ENCODE measurements around the gene LRRN4CL.
"Not testable (repeated sequence)": the region's sequence is repeated elsewhere in the genome, so short reads cannot be mapped to it uniquely, and the experiment has no call there.

Gene LRRN4CL

DNA sequence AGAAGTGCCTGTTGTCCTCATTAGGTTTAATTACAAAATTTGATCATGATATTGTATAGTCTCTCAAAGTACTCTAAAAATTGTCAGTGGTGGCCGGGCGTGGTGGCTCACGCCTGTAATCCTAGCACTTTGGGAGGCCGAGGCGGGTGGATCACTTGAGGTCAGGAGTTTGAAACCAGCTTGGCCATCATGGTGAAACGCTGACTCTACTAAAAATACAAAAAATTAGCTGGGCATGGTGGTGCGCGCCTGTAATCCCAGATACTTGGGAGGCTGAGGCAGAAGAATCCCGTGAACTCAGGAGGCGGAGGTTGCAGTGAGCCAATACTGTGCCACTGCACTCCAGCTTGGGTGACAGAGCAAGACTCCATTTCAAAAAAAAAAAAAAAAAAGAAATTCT is 13.9 kb downstream of the LRRN4CL start:
- not testable (repeated sequence) for DNase-seq

DNA sequence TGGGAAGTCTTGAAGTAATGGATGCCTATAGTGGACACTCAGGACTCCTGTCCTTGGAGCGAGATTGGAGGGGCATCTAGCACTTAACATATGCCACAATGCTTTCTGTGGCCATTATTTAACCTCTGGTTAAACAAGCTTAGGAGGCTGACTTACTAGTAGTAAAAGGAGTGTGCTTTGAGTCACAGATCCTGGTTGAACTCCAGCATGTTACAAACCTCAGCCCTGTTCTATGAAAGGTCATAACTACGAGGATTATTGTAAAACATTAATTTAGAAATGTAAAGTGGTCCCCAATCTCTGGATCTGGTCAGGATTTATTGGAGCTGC is 16.2 kb downstream of the LRRN4CL start:
- no peak for DNase-seq

DNA sequence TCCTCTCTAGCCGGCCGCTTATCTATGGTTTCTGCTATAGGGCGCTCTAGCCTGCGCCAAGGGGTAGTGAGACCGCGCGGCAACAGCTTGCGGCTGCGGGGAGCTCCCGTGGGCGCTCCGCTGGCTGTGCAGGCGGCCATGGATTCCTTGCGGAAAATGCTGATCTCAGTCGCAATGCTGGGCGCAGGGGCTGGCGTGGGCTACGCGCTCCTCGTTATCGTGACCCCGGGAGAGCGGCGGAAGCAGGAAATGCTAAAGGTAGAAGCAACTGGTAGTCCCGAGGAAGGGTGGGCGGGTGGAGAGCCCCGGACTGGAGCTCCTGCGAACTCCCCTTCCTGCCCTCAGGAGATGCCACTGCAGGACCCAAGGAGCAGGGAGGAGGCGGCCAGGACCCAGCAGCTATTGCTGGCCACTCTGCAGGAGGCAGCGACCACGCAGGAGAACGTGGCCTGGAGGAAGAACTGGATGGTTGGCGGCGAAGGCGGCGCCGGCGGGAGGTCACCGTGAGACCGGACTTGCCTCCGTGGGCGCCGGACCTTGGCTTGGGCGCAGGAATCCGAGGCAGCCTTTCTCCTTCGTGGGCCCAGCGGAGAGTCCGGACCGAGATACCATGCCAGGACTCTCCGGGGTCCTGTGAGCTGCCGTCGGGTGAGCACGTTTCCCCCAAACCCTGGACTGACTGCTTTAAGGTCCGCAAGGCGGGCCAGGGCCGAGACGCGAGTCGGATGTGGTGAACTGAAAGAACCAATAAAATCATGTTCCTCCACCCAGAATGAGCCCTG is 17.5 kb downstream of the LRRN4CL start, which contains the start of the genes LBHD1 and UQCC3:
Gene LBHD1 (minus strand): TSS at position 660 of the 782 bp plus-strand sequence. CDS start 2,236 bp downstream, outside the sequence.
Gene UQCC3 (plus strand): TSS at position 66 of the 782 bp plus-strand sequence. CDS start 73 bp downstream, at position 139.
- DNase-seq, result peak; percentile 92

DNA sequence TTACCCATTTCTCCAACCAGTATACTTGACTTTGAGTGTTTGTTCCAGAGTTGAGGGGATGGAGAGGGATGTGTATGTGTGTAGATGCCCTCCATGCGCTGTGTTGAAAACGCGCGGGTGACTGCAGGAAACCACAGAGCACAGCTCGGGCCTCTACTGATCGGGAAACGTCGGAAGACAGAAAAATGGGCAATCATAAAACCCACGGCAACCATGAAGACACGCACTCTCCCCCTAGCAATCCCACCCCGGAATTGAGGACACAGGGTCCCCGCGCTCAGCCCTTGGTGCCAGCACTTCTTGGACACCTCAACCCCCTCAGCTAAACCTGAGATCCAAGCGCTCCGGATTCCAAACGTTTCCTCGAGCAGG is 18.1 kb downstream of the LRRN4CL start:
- no peak for DNase-seq

DNA sequence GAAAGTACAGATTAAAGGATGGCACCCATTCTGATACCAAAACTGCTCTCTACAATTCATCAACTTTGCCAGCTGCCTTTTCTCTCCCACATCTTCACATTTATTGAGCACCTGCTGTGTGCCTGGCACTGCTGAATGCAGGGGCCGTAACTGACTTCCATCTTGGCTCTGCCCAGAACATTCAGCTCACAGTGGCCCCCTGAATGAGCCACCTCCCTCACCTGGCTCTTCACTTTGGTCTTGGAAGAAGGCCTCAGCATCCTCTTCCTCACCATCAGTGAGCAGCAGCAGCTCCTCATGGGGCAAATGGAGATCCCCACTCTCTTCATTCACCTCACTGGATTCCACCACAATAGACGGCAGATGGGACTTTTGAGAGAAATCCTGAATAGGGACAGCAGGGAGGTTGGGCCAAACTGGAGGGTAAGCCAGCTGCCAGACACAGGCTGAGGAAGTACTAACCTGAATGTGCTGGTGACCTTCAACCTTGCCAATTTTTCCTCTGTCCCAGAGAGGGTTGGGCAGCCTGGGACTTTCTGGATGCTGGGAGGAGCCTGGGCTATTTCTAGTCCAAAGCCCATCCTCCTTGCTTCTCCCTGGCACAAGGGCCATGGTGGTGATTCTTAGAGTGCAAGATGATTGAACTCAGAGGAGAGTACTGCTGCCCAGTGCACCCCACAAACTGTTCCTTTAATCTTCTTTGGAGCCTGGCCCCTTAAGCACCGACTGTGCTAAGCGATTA is 19.7 kb downstream of the LRRN4CL start:
- peak; percentile 31 for DNase-seq

DNA sequence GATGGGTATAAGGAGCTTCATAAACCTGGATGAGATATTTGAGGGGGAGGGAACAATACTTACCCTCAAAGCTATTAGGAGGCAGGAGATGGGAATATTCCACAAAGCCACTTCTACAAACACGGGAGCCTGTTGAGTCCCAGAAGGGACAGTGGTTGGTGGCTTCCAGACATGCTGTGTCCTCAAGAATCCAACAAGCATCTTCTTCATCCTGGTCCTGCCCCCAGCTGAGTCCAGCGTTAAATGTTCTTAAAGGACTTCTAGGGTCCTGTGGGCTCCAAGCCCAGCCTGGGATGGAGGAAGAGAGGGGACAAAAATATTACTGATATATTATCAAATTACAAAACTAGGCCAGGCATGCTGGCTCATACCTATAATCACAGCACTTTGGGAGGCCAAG is 21.9 kb downstream of the LRRN4CL start:
- no peak for DNase-seq

DNA sequence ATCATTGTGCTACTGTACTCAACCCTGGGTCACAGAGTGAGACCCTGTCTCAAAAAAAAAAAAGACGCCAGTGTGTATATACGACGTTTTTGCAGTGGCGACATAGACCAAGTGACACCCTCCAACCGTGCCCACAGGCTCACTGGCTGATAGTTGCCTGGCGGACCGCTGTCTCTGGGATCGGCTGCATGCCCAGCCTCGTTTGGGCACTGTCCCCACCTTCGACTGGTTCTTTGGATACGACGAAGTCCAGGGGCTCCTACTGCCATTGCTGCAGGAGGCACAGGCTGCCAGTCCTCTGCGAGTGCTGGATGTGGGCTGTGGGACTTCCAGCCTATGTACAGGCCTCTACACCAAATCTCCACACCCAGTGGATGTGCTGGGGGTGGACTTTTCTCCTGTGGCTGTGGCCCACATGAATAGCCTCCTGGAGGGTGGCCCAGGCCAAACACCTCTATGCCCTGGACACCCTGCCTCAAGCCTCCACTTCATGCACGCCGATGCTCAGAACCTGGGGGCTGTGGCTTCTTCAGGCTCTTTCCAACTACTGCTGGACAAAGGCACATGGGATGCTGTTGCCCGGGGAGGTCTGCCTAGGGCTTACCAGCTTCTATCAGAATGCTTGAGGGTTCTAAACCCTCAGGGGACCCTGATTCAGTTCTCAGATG is 22.9 kb downstream of the LRRN4CL start:
- peak; percentile 54 for DNase-seq

DNA sequence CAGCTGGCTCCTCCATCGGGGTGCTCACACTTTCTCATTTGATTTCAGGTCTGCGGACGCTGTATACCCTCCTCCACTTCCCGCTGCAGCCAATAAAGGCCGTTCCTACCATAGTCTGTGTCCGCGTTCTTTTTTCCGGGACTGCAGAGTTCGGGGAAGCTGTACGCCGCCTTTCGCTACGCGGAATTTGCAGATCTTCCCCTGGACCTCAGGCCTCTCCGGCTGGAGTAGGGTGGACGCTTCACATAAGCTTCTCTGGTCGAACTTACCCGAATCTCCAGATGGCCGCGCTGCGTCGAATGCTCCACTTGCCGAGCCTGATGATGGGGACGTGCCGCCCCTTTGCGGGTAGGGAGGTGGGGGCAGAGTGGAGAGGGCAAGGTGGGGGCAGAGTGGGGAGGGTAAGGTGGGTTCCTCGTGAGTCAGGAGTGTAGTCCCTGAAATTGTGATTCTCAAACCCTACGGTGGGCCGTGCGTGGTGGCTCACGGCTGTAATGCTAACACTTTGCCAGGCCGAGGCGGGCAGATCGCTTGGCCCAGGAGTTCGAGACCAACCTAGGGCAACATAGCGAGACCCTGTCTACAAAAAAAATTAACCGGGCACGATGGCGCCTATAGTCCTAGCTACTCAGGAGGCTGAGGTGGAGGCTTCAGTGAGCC is 23.6 kb downstream of the LRRN4CL start:
- DNase-seq, result peak; percentile 82

DNA sequence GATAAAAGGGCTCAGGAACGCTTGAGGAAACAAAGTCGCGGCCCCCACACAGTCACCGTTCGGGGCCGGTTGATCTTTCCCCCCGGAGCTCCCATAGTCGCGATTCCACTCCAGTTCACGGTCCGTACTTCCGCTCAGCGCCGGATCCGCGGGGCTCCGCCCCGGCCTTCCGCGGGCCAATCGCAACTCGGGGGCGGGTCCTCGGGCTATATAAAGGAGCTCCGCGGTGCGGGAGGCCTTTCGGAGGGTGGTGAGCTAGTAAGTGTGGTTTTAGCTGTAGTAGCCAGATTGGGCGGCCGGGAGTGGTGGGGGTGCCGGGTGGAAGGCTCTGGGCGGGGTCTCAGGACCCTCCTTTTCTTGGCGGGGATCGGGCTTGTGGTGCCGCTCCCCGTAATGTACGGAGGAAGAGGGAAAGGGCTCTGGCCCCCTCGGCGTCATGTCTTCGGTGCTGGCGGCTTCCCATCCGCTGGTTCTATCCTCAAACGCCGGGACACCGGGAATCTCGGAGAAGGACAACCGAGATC is 24.2 kb downstream of the LRRN4CL start, which contains the start of the genes C11orf98 and CSKMT:
Gene C11orf98 (minus strand): TSS at position 136 of the 524 bp plus-strand sequence. CDS start 41 bp downstream, at position 95.
Gene CSKMT (plus strand): TSS at position 238 of the 524 bp plus-strand sequence. CDS start 568 bp downstream, outside the sequence.
- DNase-seq, result peak; percentile 97

DNA sequence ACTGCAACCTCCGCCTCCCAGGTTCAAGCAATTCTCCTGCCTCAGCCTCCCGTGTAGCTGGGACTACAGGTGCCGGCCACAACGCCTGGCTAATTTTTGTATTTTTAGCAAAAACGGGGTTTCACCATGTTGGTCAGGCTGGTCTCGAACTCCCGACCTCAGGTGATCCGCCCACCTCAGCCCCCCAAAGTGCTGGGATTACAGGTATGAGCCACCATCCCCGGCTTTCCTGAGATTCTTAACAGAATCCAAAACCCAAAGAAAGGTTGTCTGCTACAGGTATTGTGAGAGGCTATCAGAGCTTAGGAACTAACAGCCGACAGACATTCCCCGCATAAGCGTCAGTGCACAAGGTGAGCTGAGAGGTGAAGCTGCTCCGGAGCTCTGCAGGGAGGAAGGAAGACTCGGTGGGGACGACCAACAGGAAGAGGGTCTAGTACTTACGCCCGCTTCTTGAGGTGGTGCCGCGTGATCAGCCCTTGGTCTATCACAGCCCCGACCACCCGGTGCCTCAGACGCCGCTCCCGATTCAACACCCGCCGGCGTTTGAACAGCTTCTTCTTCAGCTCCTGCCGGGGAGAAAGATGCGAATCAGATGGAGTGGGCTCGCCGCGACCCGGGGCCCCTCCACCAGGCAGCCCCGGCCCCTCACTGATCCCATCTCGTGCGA is 24.8 kb downstream of the LRRN4CL start:
- DNase-seq, result peak; percentile 82

DNA sequence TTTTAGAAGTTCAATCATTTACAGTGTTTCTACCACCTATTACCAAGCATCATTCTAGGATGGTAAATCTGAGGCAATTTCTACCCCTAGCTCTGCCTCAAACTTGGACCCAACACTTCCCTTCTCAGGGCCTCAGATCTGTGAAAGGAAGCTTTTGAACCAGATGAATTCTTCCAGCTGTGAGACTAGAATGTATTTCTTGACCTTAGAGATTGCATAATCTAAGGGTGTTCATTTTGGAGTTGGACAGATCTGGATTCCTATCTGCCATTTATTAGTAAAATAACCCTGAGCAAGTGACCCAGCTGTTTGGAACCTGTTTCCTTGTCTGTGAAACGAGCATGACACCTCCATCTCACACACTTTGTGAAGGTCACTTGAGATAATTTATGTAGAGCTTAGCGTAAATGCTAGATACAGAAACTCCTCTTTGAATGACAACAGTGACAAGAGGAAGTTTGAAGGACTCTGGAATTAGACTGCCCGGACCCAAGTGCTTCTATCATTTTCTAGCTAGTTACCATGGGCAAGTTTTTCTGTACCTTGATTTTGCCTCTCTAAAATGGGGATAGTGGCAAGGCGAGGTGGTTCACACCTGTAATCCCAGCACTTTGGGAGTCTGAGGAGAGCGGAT is 32.4 kb downstream of the LRRN4CL start:
- DNase-seq, result peak; percentile 18

DNA sequence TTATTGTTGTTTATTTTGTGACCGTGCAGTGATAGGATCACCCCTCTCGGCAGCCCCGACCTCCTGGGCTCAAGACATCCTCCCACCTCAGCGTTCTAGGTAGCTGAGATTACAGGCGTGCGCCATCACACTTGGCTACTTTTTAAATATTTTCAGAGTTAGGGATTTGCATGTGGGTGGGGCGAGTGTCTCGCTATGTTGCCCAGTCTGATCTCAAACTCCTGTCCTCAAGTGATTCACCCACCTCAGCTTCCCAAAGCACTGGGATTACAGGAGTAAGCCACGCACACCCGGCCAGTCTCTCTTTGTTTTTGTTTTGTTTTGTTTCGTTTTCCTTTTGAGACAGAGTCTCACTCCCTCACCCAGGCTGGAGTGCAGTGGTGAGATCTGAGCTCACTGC is 35.0 kb downstream of the LRRN4CL start:
- DNase-seq, result no peak

DNA sequence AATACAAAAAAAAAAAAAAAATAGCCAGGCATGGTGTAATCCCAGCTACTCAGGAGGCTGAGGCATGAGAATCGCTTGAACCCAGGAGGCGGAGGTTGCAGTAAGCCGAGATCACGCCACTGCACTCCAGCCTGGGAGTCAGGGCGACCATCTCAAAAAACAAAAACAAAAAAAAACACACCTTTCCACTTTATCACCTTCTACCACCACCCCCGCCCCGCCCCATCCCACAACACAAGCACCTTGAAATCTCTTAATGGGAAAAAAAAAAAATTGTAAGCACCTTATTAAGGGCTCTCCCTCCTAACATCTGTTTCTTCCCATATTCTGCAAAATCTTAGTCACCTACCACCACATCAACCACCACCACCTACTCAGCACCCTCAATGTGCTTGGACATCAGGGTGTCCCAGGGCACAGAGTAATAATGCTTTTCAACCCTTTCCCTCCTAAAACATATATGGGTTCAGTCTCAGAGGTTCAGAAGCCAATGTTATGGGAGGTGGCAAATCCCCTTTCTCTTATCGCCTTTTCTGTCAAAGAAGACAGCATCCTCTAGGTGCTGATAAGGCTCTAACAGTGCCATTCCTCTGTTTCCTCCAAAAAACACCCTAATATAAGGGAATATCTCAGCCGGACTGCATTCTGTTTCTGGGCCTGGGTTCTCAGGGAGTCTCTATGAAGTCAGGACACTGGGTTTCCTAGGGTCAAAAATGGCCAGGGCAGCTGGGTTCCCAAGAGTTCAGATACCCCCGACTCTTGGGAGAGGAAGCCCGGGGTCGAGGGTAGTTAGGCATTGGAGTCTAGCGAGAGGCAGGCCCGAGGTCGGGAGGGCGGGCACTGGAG is 36.9 kb downstream of the LRRN4CL start:
- DNase-seq, result peak; percentile 56

DNA sequence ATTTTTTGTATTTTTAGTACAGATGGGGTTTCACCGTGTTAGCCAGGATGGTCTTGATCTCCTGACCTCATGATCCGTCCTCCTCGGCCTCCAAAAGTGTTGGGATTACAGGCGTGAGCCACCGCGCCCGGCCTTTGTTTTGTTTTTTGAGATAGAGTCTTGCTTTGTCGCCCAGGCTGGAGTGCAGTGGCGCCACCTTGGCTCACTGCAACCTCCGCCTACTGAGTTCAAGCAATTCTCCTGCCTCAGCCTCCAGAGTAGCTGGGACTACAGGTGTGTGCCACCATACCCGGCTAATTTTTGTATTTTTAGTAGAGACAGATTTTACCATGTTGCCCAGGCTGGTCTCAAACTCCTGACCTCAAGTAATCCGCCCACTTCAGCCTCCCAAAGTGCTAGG is 39.0 kb downstream of the LRRN4CL start:
- DNase-seq, result not testable (repeated sequence)

DNA sequence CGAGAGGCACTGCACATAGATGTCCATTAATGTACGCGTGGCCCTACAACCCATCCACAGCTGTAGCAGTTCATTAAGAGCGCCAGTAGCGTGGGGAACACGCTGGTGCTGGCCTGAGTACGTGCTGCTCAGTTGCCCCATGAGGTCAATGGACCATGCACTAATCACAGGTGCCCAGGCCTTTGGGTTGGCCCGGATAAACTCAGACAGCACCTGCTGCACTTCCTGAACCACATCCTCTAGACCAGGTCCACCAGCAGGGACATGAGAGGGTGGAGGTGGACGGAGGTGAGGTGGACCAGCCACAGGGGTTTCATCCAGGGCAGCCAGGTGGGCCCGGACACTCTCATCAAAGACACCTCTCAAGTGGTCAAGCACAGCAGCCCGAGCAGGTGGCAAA is 39.8 kb downstream of the LRRN4CL start:
- no peak for DNase-seq

DNA sequence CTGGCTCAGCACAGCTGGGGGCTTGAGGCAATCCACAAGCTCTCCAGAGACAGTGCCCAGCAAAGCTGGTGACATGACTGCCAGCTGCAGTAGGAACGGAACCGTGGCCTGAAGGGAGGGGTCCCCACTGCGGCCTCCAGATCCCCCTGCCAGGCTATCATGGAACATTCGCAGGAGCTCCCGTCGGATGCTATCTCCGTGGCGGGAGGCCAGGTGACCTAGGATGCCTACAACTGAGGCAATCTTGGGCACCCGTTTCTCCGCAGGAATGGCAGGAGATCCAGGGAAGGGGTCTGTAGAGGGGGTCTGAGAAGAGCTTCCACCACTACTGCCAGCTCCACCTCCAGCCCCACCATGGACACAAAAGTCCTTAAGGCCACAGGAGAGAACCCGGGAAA is 40.4 kb downstream of the LRRN4CL start:
- DNase-seq, result no peak

DNA sequence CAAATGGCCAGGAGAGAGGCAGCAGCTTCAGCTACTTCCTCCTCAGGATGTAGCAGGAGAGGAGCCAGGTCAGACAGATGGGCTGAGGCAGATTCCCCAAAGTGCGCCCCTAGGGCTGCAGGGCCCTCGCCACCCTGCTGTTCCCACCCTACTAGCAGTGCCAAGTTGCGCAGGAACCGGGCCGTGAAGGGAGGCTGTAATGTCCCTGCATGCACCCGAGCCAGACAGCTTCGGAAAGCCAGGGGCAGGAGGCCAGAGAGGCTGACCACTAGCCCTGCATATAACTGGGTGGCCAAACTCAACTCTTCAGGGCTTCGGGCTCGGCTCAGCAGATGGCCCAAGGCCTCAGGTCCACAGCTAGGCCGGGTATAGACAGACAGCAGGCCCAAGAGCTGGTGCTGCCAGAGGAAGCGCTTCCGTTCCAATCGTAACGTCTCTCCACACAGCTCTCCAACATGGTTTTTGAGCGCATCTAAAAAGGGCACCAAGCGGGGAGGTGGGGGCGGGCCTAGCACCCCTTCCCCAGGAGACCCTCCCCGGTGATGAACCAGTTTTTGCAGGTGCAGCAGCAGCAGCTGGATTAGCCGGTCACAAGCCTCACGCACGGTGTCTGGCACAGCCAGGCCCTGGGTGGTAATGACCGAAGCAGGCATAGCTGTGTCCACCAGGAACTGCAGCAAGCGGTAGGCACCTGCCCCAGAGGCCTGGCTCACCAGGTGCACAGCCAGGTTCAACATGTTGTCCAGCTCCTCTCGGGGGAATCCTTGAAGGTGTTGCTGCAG is 41.0 kb downstream of the LRRN4CL start:
- no peak for DNase-seq

DNA sequence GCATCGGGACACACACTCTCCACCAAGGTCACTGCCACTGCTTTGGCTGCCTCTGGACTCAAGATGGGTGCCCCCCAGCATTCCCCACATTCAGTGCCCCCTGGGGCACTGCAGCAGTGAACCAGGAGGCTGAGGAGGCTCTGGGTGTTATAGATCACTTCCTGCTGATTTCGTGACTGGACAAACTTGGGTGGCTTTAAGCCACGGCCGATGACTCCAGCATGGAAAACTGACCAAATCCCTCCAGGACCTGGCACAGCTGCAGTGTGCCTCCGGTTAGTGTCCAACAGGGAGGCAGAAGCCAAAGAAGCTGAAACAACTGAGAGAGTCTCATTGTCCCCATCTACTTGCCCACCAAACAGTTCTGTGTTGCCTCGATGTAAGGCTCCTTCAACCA is 41.7 kb downstream of the LRRN4CL start:
- DNase-seq, result no peak

DNA sequence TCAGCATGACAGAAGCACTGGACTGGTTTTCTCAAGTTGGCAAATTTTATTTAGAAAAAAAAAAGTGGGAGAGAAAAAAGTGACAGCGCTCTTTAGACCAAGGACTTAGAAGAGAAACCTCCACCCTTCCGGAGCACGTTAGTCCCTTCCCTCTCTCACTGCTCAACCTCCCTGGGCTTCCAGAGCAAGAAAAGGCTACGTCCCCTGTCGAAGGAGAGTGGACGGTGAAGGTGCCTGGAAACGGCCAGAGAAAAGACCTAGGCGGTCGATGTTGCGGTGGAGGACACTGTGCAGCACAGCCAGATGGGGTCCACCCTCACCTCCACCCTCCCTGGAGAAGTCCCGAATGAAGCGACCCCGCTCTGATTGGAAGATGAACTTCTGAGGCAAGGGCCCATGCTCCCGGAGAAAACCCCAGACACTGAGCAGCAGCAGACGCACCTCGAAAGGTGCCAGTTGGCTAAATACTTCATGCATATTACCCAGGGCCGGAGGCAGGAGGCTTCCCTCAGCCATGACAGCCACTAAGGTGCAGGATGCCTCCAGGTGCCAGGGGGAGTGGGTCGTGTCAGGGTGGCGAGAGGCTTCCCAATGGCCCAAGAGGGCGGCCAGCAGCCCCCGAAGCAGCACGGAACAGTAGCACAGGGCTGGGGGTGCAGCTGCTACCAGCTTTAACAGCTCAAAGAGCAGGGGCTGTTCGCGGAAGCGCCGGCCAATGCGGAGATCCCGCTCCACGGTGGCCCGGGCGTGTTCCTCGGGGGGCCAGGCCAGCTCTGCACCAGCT is 42.3 kb downstream of the LRRN4CL start:
- DNase-seq, result no peak
